OCI-LY7 (cell line): ENCODE data around the gene EHBP1.

Experiments
- EZH2phosphoT487 ChIP-seq: fragments of 200-600 bp; sonication (generic); IDR thresholded peaks from 2 replicates; pipeline ENCODE4 v1.6.1; 2018; ENCODE audit warnings: low read depth, borderline replicate concordance, mild to moderate bottlenecking, mixed run types, antibody characterized with exemption, low read length, moderate library complexity, mixed read lengths
- TF ChIP-seq, protein P1 (sequence below): fragments of 200-600 bp; sonication (generic); conservative IDR thresholded peaks from 2 replicates; pipeline ENCODE4 v1.5.1; 2014; ENCODE audit warnings: mild to moderate bottlenecking, antibody characterized with exemption, low read length, moderate library complexity, mixed read lengths

DNA sequence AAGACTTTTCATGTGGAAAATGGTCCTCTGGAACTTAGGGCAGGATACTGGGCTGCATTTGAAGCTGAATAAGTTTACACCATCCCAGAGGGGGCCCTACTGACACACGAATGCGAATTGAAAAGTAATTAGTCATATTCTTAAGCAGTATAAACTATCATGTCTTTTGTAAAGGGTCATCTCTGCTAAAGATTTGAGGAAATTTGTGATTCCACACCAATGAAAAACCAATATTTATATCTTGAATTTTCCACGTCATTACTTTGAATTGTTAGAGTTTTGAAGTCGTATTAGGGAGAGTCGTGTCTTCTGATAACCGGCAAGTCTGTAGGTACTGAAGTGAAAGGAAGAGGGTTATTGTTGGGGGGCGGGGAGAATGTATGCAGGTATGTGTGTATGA is 341.0 kb downstream of the EHBP1 start:
- TF ChIP-seq, protein P1, sequence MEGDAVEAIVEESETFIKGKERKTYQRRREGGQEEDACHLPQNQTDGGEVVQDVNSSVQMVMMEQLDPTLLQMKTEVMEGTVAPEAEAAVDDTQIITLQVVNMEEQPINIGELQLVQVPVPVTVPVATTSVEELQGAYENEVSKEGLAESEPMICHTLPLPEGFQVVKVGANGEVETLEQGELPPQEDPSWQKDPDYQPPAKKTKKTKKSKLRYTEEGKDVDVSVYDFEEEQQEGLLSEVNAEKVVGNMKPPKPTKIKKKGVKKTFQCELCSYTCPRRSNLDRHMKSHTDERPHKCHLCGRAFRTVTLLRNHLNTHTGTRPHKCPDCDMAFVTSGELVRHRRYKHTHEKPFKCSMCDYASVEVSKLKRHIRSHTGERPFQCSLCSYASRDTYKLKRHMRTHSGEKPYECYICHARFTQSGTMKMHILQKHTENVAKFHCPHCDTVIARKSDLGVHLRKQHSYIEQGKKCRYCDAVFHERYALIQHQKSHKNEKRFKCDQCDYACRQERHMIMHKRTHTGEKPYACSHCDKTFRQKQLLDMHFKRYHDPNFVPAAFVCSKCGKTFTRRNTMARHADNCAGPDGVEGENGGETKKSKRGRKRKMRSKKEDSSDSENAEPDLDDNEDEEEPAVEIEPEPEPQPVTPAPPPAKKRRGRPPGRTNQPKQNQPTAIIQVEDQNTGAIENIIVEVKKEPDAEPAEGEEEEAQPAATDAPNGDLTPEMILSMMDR: no peak
- TF ChIP-seq EZH2phosphoT487: no peak
